T-helper 1 cell treated with Interleukin-12 subunit alpha and Interleukin-12 subunit beta and Interleukin-4 antibody, amounts not matched to agents 30 μg/mL and 1 μg/mL, for 36 hours (primary cell): ENCODE measurements around the gene NELFE.
"Not testable (repeated sequence)": the region's sequence is repeated elsewhere in the genome, so short reads cannot be mapped to it uniquely, and the experiment has no call there.

Experiments used
- H3K27ac Mint-ChIP-seq: one replicate; pipeline ENCODE4 v1.8.0; 2021; ENCODE audit warnings: mild to moderate bottlenecking, mixed read lengths
- H3K27me3 Mint-ChIP-seq: one replicate; pipeline ENCODE4 v1.8.0; 2021; ENCODE audit warnings: low read depth, mixed read lengths
- H3K36me3 Mint-ChIP-seq: one replicate; pipeline ENCODE4 v1.8.0; 2021; ENCODE audit warnings: low read depth, mixed read lengths
- H3K4me1 Mint-ChIP-seq: one replicate; pipeline ENCODE4 v1.8.0; 2021; ENCODE audit warnings: low read depth, mixed read lengths
- H3K4me3 Mint-ChIP-seq: one replicate; pipeline ENCODE4 v1.8.0; 2021; ENCODE audit warnings: mild to moderate bottlenecking, moderate library complexity, mixed read lengths
- H3K9me3 Mint-ChIP-seq: one replicate; pipeline ENCODE4 v1.8.0; 2021; ENCODE audit warnings: mixed read lengths

The NELFE gene

DNA sequence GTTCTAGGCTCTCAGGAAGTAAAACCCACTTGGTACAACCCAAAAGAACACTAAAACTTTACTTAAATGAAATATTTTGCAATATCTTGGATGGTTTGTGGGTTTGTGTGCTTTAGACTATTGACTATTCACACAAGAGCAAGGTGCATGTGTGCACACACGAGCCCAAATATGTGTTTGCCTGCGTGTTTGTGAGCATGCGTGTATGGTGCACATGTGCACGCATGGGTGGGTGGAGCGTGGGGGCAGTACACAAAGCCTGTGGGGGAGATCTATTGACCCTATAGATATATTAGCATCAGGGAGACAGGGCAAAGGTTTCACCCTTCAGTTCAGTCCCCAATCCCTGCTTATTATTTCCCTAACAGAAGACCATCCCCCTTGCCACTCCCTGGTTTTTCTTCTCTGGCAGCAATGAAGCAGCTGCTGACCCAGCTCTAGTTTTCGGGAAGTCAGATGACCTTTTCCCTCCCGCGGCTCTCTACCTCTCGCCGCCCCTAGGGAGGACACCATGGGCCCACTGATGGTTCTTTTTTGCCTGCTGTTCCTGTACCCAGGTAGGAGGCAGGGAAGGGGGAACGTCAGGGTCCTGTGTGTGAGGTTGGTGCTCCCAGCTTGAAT is 31.4 kb downstream of the NELFE start, which contains the start of gene C2:
TSS of gene C2 (plus strand) at position 476 of the 621 bp plus-strand sequence. CDS start at position 512, 36 bp downstream.
- H3K27ac Mint-ChIP-seq = no peak within 1 kb of the TSS
- no peaks in the 10 kb centered on the region for H3K4me1 Mint-ChIP-seq
- H3K4me3 Mint-ChIP-seq = no peak within 1 kb of the TSS
- no peaks in the 10 kb centered on the region for H3K36me3 Mint-ChIP-seq
- H3K9me3 Mint-ChIP-seq = no peaks in the 10 kb centered on the region
- no peaks in the 10 kb centered on the region for H3K27me3 Mint-ChIP-seq

DNA sequence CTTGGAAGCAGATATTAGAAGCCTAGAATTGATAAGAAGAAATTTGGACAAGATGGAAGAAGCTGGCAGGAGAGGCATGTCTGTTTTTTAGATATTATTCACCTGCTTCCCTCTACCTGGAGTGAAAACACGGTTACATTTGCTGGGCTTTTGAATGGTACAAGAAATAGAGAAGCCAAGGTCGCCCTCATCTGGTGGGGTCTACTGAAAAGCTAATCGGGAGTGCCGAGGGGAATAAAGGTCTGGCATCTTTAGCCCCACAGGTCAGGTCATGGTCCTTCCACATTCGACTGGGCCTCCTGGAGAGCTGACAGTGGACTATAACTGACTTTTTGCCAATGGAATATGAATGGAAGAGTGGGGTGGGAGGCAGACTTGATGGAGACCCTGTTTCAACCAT is 35.8 kb downstream of the NELFE start:
- H3K9me3 Mint-ChIP-seq = no peaks in the 10 kb centered on the region
- no peaks in the 10 kb centered on the region for H3K36me3 Mint-ChIP-seq
- no peak overlapping the region for H3K4me3 Mint-ChIP-seq
- no peak overlapping the region for H3K27ac Mint-ChIP-seq
- H3K4me1 Mint-ChIP-seq = no peaks in the 10 kb centered on the region
- H3K27me3 Mint-ChIP-seq = no peaks in the 10 kb centered on the region

DNA sequence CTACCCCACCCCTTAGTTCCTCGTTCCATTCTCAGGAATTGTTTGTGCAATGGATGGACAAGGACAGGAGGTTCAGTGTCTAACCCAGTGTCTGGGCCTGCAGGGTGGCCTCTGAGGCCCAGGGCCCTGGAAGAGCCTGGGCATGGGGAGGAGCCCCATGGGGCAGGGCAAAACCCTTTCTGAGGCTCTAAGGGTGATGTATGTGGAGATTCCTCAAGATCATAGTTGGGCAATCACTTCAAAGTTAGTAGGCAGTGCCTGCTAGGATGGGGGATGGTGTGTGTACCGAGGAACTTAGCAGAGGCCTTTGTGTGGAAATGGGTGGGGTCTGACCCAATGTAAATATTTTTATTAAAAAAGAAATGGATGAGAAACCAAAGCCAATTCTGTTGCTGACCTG is 38.0 kb downstream of the NELFE start:
- no peaks in the 10 kb centered on the region for H3K9me3 Mint-ChIP-seq
- H3K4me1 Mint-ChIP-seq = no peaks in the 10 kb centered on the region
- no peak overlapping the region for H3K27ac Mint-ChIP-seq
- no peaks in the 10 kb centered on the region for H3K36me3 Mint-ChIP-seq
- no peak overlapping the region for H3K4me3 Mint-ChIP-seq
- H3K27me3 Mint-ChIP-seq = peaks cover 3% of the 10 kb centered on the region

DNA sequence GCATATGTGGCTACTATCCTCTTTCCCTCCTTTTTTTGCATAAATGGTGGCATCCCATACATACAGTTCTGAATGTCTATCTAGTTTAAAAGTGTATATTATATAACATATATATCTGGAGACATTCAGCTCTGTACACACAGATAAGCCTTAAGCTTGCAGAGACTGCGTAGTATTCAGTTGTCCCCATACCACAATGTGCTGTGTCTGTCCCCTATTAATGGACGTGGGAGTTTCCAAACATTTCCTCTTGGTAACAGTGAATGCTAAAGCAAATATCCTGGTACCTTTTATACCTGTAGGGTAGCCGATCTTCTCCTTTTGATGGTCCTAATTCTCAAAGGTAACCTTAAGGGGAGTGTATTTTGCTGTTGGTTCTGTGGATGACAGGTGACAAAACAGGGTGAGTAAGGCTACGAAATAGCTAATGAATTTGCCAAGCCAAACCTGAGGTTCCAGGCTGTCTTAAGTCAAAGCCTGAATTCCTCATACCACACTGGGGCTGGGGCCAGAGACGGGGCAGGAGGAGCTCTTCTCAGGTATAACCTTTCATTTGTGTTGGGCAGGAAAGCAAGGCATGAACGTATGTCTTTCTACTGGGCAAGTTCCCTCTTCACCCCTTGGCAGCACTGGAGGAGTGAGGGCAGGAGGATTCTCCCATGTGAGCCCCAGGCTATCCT is 39.0 kb downstream of the NELFE start:
- Mint-ChIP-seq H3K4me1 (no peaks in the 10 kb centered on the region), H3K9me3 (no peaks in the 10 kb centered on the region), H3K27me3 (peaks cover 5% of the 10 kb centered on the region), H3K27ac (no peak overlapping the region), H3K36me3 (no peaks in the 10 kb centered on the region), H3K4me3 (no peak overlapping the region)

DNA sequence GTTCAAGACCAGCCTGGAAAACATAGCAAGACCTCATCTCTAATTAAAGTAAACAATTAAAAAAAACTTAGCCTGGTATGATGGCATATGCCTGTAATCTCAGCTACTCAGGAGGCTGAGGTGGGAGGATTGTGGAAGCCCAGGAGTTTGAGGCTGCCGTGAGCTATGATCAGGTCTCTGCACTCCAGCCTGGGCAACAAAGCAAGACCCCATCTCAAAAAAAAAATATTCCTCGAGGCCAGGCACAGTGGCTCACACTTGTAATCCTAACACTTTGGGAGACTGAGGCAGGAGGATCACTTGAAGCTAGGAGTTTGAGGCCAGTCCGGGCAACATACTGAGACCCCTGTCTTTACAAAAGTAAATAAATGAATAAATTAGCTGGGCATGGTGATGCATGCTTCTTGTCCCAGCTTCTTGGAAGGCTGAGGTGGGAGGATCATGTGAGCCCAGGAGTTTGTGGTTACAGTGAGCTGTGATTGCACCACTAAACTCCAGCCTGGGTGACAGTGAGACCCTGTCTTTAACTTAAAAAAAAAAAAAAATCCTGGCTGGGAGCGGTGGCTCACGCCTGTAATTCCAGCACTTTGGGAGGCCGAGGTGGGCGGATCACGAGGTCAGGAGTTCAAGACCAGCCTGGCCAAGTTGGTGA is 40.6 kb downstream of the NELFE start:
- peaks cover 5% of the 10 kb centered on the region for H3K27me3 Mint-ChIP-seq
- H3K9me3 Mint-ChIP-seq = no peaks in the 10 kb centered on the region
- H3K4me1 Mint-ChIP-seq = no peaks in the 10 kb centered on the region
- no peak overlapping the region for H3K4me3 Mint-ChIP-seq
- H3K27ac Mint-ChIP-seq = no peak overlapping the region
- H3K36me3 Mint-ChIP-seq = no peaks in the 10 kb centered on the region

DNA sequence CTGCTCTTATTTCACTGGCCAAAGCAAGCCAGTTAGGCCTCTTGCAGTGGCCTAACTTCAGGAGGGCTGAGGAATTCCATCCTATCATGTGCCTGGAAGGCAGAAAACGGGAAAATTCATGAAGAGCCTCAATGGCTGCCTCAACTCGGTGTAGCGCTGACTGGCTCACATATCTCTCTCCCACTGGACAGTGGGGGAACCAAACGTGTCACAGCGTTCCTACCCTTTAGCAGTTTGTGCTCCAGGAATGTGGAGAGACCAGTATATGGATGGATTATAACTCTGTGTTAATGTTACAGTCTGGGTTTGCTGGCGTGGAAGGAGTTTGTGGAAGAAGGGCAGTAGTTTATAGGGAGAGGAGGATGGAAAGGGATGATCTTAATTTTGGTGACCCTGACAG is 43.0 kb downstream of the NELFE start:
- no peaks in the 10 kb centered on the region for H3K36me3 Mint-ChIP-seq
- no peak overlapping the region for H3K4me3 Mint-ChIP-seq
- peaks cover 5% of the 10 kb centered on the region for H3K27me3 Mint-ChIP-seq
- peaks cover 3% of the 10 kb centered on the region for H3K4me1 Mint-ChIP-seq
- H3K27ac Mint-ChIP-seq = no peak overlapping the region
- no peaks in the 10 kb centered on the region for H3K9me3 Mint-ChIP-seq

- Mint-ChIP-seq H3K36me3 (no peaks in the 10 kb centered on the region), H3K27me3 (peaks cover 5% of the 10 kb centered on the region), H3K9me3 (no peaks in the 10 kb centered on the region), H3K4me1 (peaks cover 3% of the 10 kb centered on the region), H3K27ac (no peak overlapping the region), H3K4me3 (no peak overlapping the region)
Observed at GRCh38 chr6:31915351-31915750, 43.4 kb downstream of the NELFE start.

DNA sequence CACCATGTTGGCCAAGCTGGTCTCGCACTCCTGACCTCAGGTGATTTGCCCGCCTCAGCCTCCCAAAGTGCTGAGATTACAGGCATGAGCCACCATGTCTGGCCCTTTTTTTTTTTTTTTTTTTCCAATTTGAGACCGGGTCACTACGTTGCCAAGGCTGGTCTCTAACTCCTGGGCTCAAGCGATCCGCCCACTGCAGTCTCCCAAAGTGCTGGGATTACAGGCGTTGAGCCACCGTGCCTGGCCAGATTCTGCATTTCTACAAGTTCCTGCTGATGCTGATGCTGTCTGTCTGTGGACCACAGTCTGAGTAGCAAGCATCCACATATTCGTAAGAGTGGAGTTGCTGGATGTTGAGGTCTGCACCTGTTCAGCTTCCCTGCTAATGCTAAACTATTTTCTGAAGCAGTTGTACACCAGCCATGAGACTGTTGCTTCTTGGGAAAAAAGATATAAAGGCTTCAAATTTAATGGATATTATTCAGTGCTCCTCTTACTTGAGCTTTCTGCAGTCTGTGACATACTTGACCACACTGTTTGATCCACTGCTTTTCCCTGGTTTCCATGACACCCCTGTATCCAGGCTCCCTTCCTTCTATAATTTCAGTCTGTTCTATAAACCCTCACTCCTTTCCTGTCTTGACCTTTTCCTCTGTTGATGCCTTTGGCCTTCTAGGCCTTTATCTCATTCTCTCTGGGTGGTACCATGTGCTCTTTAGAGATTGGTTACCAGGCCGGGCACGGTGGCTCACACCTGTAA is 46.8 kb downstream of the NELFE start:
- H3K36me3 Mint-ChIP-seq = no peaks in the 10 kb centered on the region
- H3K4me3 Mint-ChIP-seq = no peak overlapping the region
- H3K9me3 Mint-ChIP-seq = no peaks in the 10 kb centered on the region
- peaks cover 5% of the 10 kb centered on the region for H3K27me3 Mint-ChIP-seq
- H3K27ac Mint-ChIP-seq = peak overlapping the region; percentile 15
- peaks cover 5% of the 10 kb centered on the region for H3K4me1 Mint-ChIP-seq

GRCh38 chr6:31909298-31909697 is 49.5 kb downstream of the NELFE start:
- not testable (repeated sequence) for H3K36me3 Mint-ChIP-seq, H3K27me3 Mint-ChIP-seq, H3K9me3 Mint-ChIP-seq, H3K27ac Mint-ChIP-seq, H3K4me3 Mint-ChIP-seq
- peaks cover 11% of the 10 kb centered on the region for H3K4me1 Mint-ChIP-seq

- H3K4me1 Mint-ChIP-seq = peaks cover 11% of the 10 kb centered on the region
- no peaks in the 10 kb centered on the region for H3K9me3 Mint-ChIP-seq
- H3K4me3 Mint-ChIP-seq = no peak overlapping the region
- peaks cover 8% of the 10 kb centered on the region for H3K27me3 Mint-ChIP-seq
- H3K36me3 Mint-ChIP-seq = no peaks in the 10 kb centered on the region
- H3K27ac Mint-ChIP-seq = no peak overlapping the region
Observed at GRCh38 chr6:31908791-31909190, 50.0 kb downstream of the NELFE start.

DNA sequence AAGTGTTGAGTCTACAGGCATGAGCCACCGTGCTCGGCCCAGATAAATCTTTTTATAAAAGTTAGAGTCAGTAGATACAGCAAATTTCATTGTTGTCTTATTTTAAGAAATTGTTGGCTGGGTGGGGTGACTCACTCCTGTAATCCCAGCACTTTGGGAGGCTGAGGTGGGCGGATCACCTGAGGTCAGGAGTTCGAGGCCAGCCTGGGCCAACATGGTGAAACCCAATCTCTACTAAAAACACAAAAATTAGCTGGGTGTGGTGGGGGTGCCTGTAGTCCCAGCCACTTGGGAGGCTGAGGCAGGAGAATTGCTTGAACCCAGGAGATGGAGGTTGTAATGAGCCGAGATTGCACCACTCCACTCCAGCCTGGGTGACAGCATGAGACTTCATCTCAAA is 50.5 kb downstream of the NELFE start:
- H3K9me3 Mint-ChIP-seq, H3K4me3 Mint-ChIP-seq, H3K27ac Mint-ChIP-seq, H3K36me3 Mint-ChIP-seq, H3K27me3 Mint-ChIP-seq: not testable (repeated sequence)
- peaks cover 11% of the 10 kb centered on the region for H3K4me1 Mint-ChIP-seq

DNA sequence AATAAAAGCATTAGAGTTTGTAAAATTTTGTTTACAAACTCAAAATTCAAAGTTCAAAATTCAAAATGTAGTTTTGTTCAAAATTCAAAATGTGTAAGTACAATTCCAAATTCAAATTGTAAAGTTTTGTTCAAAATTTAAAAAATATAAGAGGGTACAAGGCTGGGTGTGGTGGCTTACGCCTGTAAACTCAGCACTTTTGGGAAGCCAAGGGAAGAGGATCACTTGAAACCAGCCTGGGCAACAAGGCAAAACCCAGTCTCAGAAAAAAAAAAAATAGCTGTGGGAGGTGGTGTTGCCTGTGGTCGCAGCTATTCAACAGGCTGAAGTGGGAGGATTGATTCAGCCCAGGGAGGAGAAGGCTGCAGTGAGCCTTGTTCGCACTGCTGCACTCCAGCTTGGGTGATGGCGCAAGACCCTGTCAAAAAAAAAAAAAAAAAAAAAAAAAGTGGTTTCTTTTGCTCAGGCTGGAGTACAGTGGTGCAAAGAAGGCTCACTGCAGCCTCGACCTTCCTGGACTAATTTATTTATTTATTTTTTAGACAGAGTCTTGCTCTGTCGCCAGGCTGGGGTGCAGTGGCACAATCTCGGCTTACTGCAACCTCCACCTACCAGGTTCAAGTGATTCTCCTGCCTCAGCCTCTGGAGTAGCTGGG is 51.5 kb downstream of the NELFE start:
- Mint-ChIP-seq H3K4me1 (peaks cover 17% of the 10 kb centered on the region), H3K27ac (no peak overlapping the region)

GRCh38 chr6:31906727-31907126 is 52.0 kb downstream of the NELFE start:
- not testable (repeated sequence) for H3K9me3 Mint-ChIP-seq, H3K27ac Mint-ChIP-seq, H3K36me3 Mint-ChIP-seq, H3K4me3 Mint-ChIP-seq
- peaks cover 14% of the 10 kb centered on the region for H3K27me3 Mint-ChIP-seq
- peaks cover 16% of the 10 kb centered on the region for H3K4me1 Mint-ChIP-seq

More for the DNA sequence above, 51.5 kb downstream of the NELFE start:
- Mint-ChIP-seq H3K4me3 (no peak overlapping the region), H3K9me3 (no peaks in the 10 kb centered on the region), H3K27me3 (peaks cover 14% of the 10 kb centered on the region), H3K36me3 (no peaks in the 10 kb centered on the region)

GRCh38 chr6:31906122-31906521 is 52.6 kb downstream of the NELFE start:
- H3K9me3 Mint-ChIP-seq = no peaks in the 10 kb centered on the region
- H3K27ac Mint-ChIP-seq = no peak overlapping the region
- H3K4me3 Mint-ChIP-seq = no peak overlapping the region
- H3K27me3 Mint-ChIP-seq = peaks cover 14% of the 10 kb centered on the region
- no peaks in the 10 kb centered on the region for H3K36me3 Mint-ChIP-seq
- peaks cover 16% of the 10 kb centered on the region for H3K4me1 Mint-ChIP-seq
